Muscle of leg (tissue), 11 donors: ENCODE data around the gene ATG12. TPM values are rescaled to one million over a fixed set of nuclear protein-coding genes. Genes with fewer than 3 reads are reported as not detected.

Experiments
- DNase-seq: peaks from one replicate; pipeline ENCODE4 v3.0.0; 2013
- H3K27ac ChIP-seq: one replicate; pipeline ENCODE4 v1.5.1; 2013; ENCODE audit warnings: mild to moderate bottlenecking, low read length, control low read depth
- H3K27me3 ChIP-seq: one replicate; pipeline ENCODE4 v1.6.1; 2013; ENCODE audit warnings: low read length; ENCODE audit not compliant: control insufficient read depth, insufficient read depth
- H3K36me3 ChIP-seq: one replicate; pipeline ENCODE4 v1.6.1; 2013; ENCODE audit warnings: low read length; ENCODE audit not compliant: control insufficient read depth, insufficient read depth
- H3K4me1 ChIP-seq: one replicate; pipeline ENCODE4 v1.6.1; 2013; ENCODE audit warnings: low read length; ENCODE audit not compliant: control insufficient read depth, insufficient read depth
- H3K4me3 ChIP-seq: one replicate; pipeline ENCODE4 v1.5.1; 2013; ENCODE audit warnings: low read length, control low read depth
- H3K9me3 ChIP-seq: replicated peaks from 2 replicates; pipeline ENCODE4 v1.6.1; 2013; ENCODE audit warnings: low read depth, low read length; ENCODE audit not compliant: control insufficient read depth
- whole genome bisulfite sequencing: methylation state at CpG from one replicate; pipeline ENCODE4 v1.1.5; 2013; ENCODE audit warnings: missing lambda C conversion rate; ENCODE audit not compliant: insufficient coverage; 5-methylcytosine and 5-hydroxymethylcytosine counted together
- polyA plus RNA-seq, 8 donors: library from polyadenylated mRNA; unstranded; fragments of 120-200 nt; gene quantifications; one replicate each; pipeline versions ENCODE4 v1.2.1 to v1.2.3, GENCODE V29; 2013; ENCODE audit warnings: inconsistent platforms in 1 of 8, low replicate concordance in 1 of 8; ENCODE audit not compliant: insufficient read length in 8 of 8, insufficient read depth in 1 of 8
- total RNA-seq: library from RNA; stranded (reverse); fragments of 120-200 nt; gene quantifications from one replicate; pipeline ENCODE4 v1.2.4, GENCODE V29; 2013

ATG12 gene
- total and polyA plus RNA-seq, 9 donors: 42.1 to 57.3 (median 50.3) TPM

DNA sequence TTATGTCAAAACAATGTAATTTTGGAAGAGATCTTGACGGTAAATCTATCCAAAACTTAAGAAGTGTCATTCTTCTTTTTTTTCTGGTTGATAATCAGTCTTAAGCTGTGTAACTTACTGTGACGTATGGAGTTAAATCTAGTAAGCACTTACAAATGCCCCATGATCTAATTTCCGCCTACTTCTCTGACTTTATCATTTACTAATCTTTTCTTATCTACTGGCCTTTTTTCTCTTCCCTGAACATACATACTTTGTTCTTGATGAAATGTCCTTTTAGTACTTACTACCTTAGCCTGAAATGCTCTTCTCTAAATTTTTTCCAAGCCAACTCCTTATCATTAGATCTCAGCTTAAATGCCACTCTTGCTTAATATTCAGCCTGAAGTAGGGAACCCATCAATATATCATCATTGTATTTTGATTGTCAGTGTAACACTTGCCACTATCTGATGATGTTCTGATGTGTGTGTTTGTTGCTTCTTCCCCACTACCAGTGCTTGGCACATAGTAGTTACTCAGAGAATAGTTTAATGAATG, 28.0 kb upstream of the ATG12 start:
- H3K27ac ChIP-seq: no peak overlapping the region
- no peaks in the 10 kb centered on the region for H3K27me3 ChIP-seq
- no CpG with 5 or more reads among the region's 3 CpGs for WGBS
- H3K4me3 ChIP-seq: no peak overlapping the region
- no peaks in the 10 kb centered on the region for H3K9me3 ChIP-seq
- DNase-seq: no peak
- peaks cover 18% of the 10 kb centered on the region for H3K36me3 ChIP-seq
- no peaks in the 10 kb centered on the region for H3K4me1 ChIP-seq

DNA sequence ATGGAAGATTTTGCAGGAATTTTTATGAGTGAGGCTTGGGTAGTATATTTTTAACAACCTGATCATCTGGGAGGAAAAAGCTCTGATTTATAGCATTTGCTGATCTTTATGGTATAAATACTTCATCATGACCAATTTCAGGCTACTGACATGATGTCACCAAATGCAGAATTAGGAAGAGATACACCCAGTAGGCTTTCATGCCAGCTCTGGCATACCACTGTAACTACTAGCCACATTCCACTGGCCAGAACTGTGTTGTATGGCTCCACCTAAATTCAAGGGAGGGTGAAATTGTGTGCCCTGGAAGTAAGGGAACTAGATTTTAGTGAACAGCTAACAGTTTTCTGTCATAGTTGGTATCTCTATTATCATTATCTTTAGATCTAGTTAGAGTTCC, 18.0 kb upstream of the ATG12 start:
- H3K27me3 ChIP-seq: no peaks in the 10 kb centered on the region
- DNase-seq: no peak
- no peaks in the 10 kb centered on the region for H3K36me3 ChIP-seq
- H3K4me1 ChIP-seq: no peaks in the 10 kb centered on the region
- no peak overlapping the region for H3K27ac ChIP-seq
- H3K9me3 ChIP-seq: peaks cover 7% of the 10 kb centered on the region
- H3K4me3 ChIP-seq: no peak overlapping the region

GRCh38 chr5:115858396-115858795, 17.0 kb upstream of the ATG12 start:
- Histone ChIP-seq H3K27me3 (no peaks in the 10 kb centered on the region), H3K36me3 (no peaks in the 10 kb centered on the region), H3K27ac (no peak overlapping the region), H3K4me1 (no peaks in the 10 kb centered on the region), H3K4me3 (no peak overlapping the region), H3K9me3 (peaks cover 3% of the 10 kb centered on the region)
- WGBS: 80% methylated on average over 1 of the region's 3 CpGs
- no peak for DNase-seq

GRCh38 chr5:115857626-115858349, 16.4 kb upstream of the ATG12 start:
- DNase-seq: peak; percentile 19
- no peaks in the 10 kb centered on the region for H3K27me3 ChIP-seq
- no peaks in the 10 kb centered on the region for H3K36me3 ChIP-seq
- peaks cover 3% of the 10 kb centered on the region for H3K9me3 ChIP-seq
- H3K27ac ChIP-seq: no peak overlapping the region
- no peak overlapping the region for H3K4me3 ChIP-seq
- no peaks in the 10 kb centered on the region for H3K4me1 ChIP-seq
- no CpG with 5 or more reads among the region's 2 CpGs for WGBS

DNA sequence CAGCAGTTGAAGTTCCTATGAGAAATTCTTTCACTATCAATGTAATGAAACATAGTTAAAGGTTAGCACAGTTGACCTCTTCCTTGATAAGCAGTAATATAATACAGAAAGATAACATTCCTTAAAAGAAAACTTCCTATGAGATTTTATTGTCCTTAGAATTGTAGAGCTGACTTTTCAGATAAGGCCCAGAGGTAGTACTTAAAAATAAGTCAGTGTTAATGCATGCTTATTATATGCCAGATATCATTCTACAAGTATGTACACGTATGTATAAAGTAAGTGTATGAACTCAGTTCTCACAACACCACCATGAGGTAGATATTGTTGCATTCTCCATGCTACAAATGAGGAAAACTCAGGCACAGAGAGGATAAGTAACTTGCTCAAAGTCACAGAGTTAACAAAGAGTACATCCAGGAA, 15.7 kb upstream of the ATG12 start:
- Histone ChIP-seq H3K36me3 (no peaks in the 10 kb centered on the region), H3K4me1 (no peaks in the 10 kb centered on the region), H3K4me3 (no peak overlapping the region), H3K9me3 (peaks cover 3% of the 10 kb centered on the region), H3K27ac (no peak overlapping the region), H3K27me3 (no peaks in the 10 kb centered on the region)
- DNase-seq: no peak
- no CpG with 5 or more reads among the region's 1 CpG for WGBS

- no peaks in the 10 kb centered on the region for H3K4me1 ChIP-seq
- DNase-seq: no peak
- no peak overlapping the region for H3K4me3 ChIP-seq
- H3K27ac ChIP-seq: no peak overlapping the region
- no peaks in the 10 kb centered on the region for H3K36me3 ChIP-seq
- no CpG with 5 or more reads among the region's 1 CpG for WGBS
- H3K27me3 ChIP-seq: no peaks in the 10 kb centered on the region
- peaks cover 3% of the 10 kb centered on the region for H3K9me3 ChIP-seq
Measured at GRCh38 chr5:115855959-115856358, 14.6 kb upstream of the ATG12 start.

GRCh38 chr5:115854139-115854538, 12.8 kb upstream of the ATG12 start:
- peaks cover 3% of the 10 kb centered on the region for H3K9me3 ChIP-seq
- H3K4me1 ChIP-seq: no peaks in the 10 kb centered on the region
- no peaks in the 10 kb centered on the region for H3K27me3 ChIP-seq
- DNase-seq: no peak
- WGBS: no CpG with 5 or more reads among the region's 3 CpGs
- H3K4me3 ChIP-seq: no peak overlapping the region
- H3K36me3 ChIP-seq: no peaks in the 10 kb centered on the region
- H3K27ac ChIP-seq: no peak overlapping the region

GRCh38 chr5:115850744-115851416, 9.5 kb upstream of the ATG12 start:
- Histone ChIP-seq H3K4me3 (no peak overlapping the region), H3K27me3 (no peaks in the 10 kb centered on the region), H3K36me3 (no peaks in the 10 kb centered on the region), H3K27ac (no peak overlapping the region), H3K4me1 (no peaks in the 10 kb centered on the region), H3K9me3 (peaks cover 3% of the 10 kb centered on the region)
- WGBS: 80% methylated on average over 1 of the region's 4 CpGs
- DNase-seq: peak; percentile 67

DNA sequence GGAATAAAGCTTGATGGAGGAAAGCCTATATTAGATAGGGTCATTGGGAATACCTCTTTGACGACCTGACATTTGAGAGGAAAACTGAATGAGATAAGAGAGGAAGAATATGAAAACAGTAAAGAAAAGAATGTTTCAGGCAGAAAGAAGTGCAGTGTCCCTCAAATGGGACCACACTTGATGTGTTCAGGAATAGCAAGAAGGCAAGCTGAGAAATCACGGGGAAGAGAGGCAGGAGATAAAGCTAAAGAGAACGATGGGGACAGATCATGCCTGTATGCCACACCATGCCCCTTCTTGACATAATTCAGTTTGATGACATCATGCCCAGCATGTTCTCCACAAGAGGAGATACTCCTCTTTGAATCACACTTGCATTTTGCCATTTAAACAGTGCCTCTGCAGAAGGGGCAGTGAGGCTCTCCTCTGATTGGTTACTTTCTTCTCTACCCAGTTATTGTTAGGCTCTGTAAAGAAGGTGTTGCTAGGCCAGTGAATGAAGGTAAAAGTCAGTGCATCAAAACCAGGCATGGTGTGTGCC, 8.0 kb upstream of the ATG12 start:
- peaks cover 2% of the 10 kb centered on the region for H3K4me1 ChIP-seq
- no peak overlapping the region for H3K4me3 ChIP-seq
- H3K9me3 ChIP-seq: peaks cover 3% of the 10 kb centered on the region
- 100% methylated on average over 2 of the region's 3 CpGs for WGBS
- H3K36me3 ChIP-seq: no peaks in the 10 kb centered on the region
- H3K27ac ChIP-seq: no peak overlapping the region
- no peaks in the 10 kb centered on the region for H3K27me3 ChIP-seq
- no peak for DNase-seq

GRCh38 chr5:115847290-115847689, 5.9 kb upstream of the ATG12 start:
- Histone ChIP-seq H3K4me1 (peaks cover 5% of the 10 kb centered on the region), H3K36me3 (no peaks in the 10 kb centered on the region), H3K9me3 (no peaks in the 10 kb centered on the region), H3K27me3 (no peaks in the 10 kb centered on the region), H3K4me3 (no peak overlapping the region), H3K27ac (no peak overlapping the region)
- DNase-seq: no peak
- no CpG with 5 or more reads among the region's 7 CpGs for WGBS
